ENCODE data around the gene THEM4.

The THEM4 gene

GRCh38 chr1:151909167-151910149 is at the start of gene THEM4:
THEM4 (minus strand) TSS chr1:151909511; CDS start chr1:151909458, 53 bp downstream.
- H3K4me3 ChIP-seq (ENCODE audit: low read length): peak within 1 kb of the TSS; percentile 96
- no peak for TF ChIP-seq ZNF274 (IDR thresholded peaks at IDR 0.05; ENCODE audit: low read depth, low read length)

GRCh38 chr1:151958959-151959358 is 49.6 kb upstream of the THEM4 start:
- no peak overlapping the region for H3K4me3 ChIP-seq (ENCODE audit: low read length)

GRCh38 chr1:151956957-151957497 is 47.7 kb upstream of the THEM4 start:
- no peak overlapping the region for H3K4me3 ChIP-seq (ENCODE audit: low read length)
- TF ChIP-seq ZNF274 (IDR thresholded peaks at IDR 0.05; ENCODE audit: low read depth, low read length): no peak

More at GRCh38 chr1:151958959-151959358, 49.6 kb upstream of the THEM4 start:
- no peak for TF ChIP-seq ZNF274 (IDR thresholded peaks at IDR 0.05; ENCODE audit: low read depth, low read length)

- no peak for TF ChIP-seq ZNF274 (IDR thresholded peaks at IDR 0.05; ENCODE audit: low read depth, low read length)
Measured at GRCh38 chr1:151953409-151954094, 44.2 kb upstream of the THEM4 start.

GRCh38 chr1:151952811-151953210 is 43.5 kb upstream of the THEM4 start:
- H3K4me3 ChIP-seq (ENCODE audit: low read length): no peak overlapping the region
- no peak for TF ChIP-seq ZNF274 (IDR thresholded peaks at IDR 0.05; ENCODE audit: low read depth, low read length)

More at GRCh38 chr1:151953409-151954094, 44.2 kb upstream of the THEM4 start:
- H3K4me3 ChIP-seq (ENCODE audit: low read length): no peak overlapping the region

- no peak for TF ChIP-seq ZNF274 (IDR thresholded peaks at IDR 0.05; ENCODE audit: low read depth, low read length)
- H3K4me3 ChIP-seq (ENCODE audit: low read length): no peak overlapping the region
Measured at GRCh38 chr1:151949371-151950193, 40.3 kb upstream of the THEM4 start.

GRCh38 chr1:151948506-151948905 is 39.2 kb upstream of the THEM4 start:
- H3K4me3 ChIP-seq (ENCODE audit: low read length): no peak overlapping the region
- no peak for TF ChIP-seq ZNF274 (IDR thresholded peaks at IDR 0.05; ENCODE audit: low read depth, low read length)

GRCh38 chr1:151947140-151947539 is 37.8 kb upstream of the THEM4 start:
- TF ChIP-seq ZNF274 (IDR thresholded peaks at IDR 0.05; ENCODE audit: low read depth, low read length): no peak

GRCh38 chr1:151945725-151946722 is 36.7 kb upstream of the THEM4 start:
- H3K4me3 ChIP-seq (ENCODE audit: low read length): no peak overlapping the region

More at GRCh38 chr1:151947140-151947539, 37.8 kb upstream of the THEM4 start:
- no peak overlapping the region for H3K4me3 ChIP-seq (ENCODE audit: low read length)

GRCh38 chr1:151944857-151945575 is 35.7 kb upstream of the THEM4 start:
- TF ChIP-seq ZNF274 (IDR thresholded peaks at IDR 0.05; ENCODE audit: low read depth, low read length): no peak
- no peak overlapping the region for H3K4me3 ChIP-seq (ENCODE audit: low read length)

More at GRCh38 chr1:151945725-151946722, 36.7 kb upstream of the THEM4 start:
- no peak for TF ChIP-seq ZNF274 (IDR thresholded peaks at IDR 0.05; ENCODE audit: low read depth, low read length)

GRCh38 chr1:151944126-151944856 is 35.0 kb upstream of the THEM4 start:
- H3K4me3 ChIP-seq (ENCODE audit: low read length): no peak overlapping the region
- no peak for TF ChIP-seq ZNF274 (IDR thresholded peaks at IDR 0.05; ENCODE audit: low read depth, low read length)

All from GM08714 (cell line).